ENCODE results near the gene AVPR2. TPM values are rescaled to one million over a fixed set of nuclear protein-coding genes. Genes with fewer than 3 reads are reported as not detected.

The AVPR2 gene
- total RNA-seq, 1 experiment from 2014 or later: 3.2 TPM

GRCh38 chrX:153955228-153955732 lies 50.8 kb downstream of the AVPR2 start:
- DNase-seq: no peak
- H3K4me2 ChIP-seq: no peak overlapping the region
- no peaks in the 10 kb centered on the region for H3K79me2 ChIP-seq (ENCODE audit: low read depth)
- no peaks in the 10 kb centered on the region for H3K27me3 ChIP-seq (ENCODE audit: insufficient read depth, low read depth)
- TF ChIP-seq, protein P1, sequence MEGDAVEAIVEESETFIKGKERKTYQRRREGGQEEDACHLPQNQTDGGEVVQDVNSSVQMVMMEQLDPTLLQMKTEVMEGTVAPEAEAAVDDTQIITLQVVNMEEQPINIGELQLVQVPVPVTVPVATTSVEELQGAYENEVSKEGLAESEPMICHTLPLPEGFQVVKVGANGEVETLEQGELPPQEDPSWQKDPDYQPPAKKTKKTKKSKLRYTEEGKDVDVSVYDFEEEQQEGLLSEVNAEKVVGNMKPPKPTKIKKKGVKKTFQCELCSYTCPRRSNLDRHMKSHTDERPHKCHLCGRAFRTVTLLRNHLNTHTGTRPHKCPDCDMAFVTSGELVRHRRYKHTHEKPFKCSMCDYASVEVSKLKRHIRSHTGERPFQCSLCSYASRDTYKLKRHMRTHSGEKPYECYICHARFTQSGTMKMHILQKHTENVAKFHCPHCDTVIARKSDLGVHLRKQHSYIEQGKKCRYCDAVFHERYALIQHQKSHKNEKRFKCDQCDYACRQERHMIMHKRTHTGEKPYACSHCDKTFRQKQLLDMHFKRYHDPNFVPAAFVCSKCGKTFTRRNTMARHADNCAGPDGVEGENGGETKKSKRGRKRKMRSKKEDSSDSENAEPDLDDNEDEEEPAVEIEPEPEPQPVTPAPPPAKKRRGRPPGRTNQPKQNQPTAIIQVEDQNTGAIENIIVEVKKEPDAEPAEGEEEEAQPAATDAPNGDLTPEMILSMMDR (conservative IDR thresholded peaks at IDR 0.05): no peak
- no peak for TF ChIP-seq EZH2 (IDR thresholded peaks at IDR 0.05; ENCODE audit: low read depth)
- no peaks in the 10 kb centered on the region for H3K36me3 ChIP-seq (ENCODE audit: low read depth)
- H3F3A ChIP-seq (ENCODE audit: insufficient read depth, low read depth): no peaks in the 10 kb centered on the region
- intact Hi-C loops (cut with micrococcal nuclease; ENCODE audit: unreplicated experiment): no loop called here
- no peaks in the 10 kb centered on the region for H3K4me1 ChIP-seq (replicated peaks; ENCODE audit: insufficient read depth)
- H3K4me3 ChIP-seq: no peak overlapping the region
- H4K20me1 ChIP-seq (ENCODE audit: insufficient read depth): peaks cover 9% of the 10 kb centered on the region; the same call in 1 of the 2 replicates
- ChIA-PET POLR2A (ENCODE audit: unreplicated experiment) (no interaction called here), CTCF (no interaction called here)
- H3K9me2 ChIP-seq (ENCODE audit: insufficient read depth): no peaks in the 10 kb centered on the region
- no TSS peak for BruUV-seq (replicated peaks)
- H2AFZ ChIP-seq: no peak overlapping the region
- no peaks in the 10 kb centered on the region for H3K9me3 ChIP-seq (ENCODE audit: insufficient read depth, low read depth)
- H3K27ac ChIP-seq: no peak overlapping the region

DNA sequence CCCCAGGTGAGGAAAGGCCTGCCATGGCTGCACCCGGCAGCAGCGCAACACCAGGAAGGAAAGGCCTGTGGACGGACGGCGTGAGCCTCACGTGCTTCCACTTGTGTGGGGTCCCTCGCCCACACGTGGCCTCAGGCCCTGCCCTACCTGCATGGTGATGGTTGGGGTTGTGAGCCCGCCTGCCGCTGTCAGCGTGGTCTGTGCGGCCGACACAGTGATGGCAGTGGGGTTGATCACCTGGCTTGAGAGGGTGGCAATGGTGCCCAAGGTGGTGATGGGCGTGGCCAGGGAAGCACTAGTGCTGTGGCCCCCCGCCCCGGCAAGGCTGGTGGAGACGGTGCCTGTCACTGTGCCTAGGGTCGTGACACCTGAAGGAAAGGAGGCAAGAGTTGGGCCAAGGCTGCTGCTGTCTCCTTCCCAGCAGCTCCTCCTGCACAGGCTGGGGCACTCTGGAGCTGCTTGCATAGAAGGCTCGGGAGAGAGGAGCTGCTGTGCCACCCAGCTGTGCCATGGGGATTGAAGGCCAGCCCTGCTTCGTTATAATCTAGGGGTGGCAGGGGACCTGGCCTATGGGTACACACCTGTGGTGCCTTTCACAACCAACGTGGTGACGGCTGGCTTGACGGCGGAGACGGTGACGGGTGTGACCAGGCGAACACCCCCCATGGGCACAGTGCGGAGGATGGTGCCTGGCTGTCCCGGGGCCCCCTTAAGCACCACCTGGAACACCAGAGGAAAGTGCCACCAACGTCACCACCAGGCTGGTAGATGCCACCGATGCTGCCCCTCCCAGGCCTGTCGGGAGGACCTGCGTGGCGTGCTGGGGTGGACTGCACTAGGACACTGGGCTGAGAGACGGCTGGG lies 51.8 kb downstream of the AVPR2 start:
- Histone ChIP-seq H3K9me2 (ENCODE audit: insufficient read depth) (no peaks in the 10 kb centered on the region), H3K4me3 (no peak overlapping the region), H3F3A (ENCODE audit: insufficient read depth, low read depth) (no peaks in the 10 kb centered on the region), H3K27ac (no peak overlapping the region), H3K4me1 (replicated peaks; ENCODE audit: insufficient read depth) (no peaks in the 10 kb centered on the region), H3K9me3 (ENCODE audit: insufficient read depth, low read depth) (no peaks in the 10 kb centered on the region), H3K79me2 (ENCODE audit: low read depth) (no peaks in the 10 kb centered on the region), H2AFZ (no peak overlapping the region), H3K4me2 (no peak overlapping the region), H4K20me1 (ENCODE audit: insufficient read depth) (peaks cover 9% of the 10 kb centered on the region; the same call in 1 of the 2 replicates), H3K27me3 (ENCODE audit: insufficient read depth, low read depth) (no peaks in the 10 kb centered on the region), H3K36me3 (ENCODE audit: low read depth) (no peaks in the 10 kb centered on the region)
- TF ChIP-seq, protein P1 (conservative IDR thresholded peaks at IDR 0.05): no peak
- TF ChIP-seq EZH2 (IDR thresholded peaks at IDR 0.05; ENCODE audit: low read depth): no peak
- ChIA-PET POLR2A (ENCODE audit: unreplicated experiment) (no interaction called here), CTCF (no interaction called here)
- no TSS peak for BruUV-seq (replicated peaks)
- no peak for DNase-seq
- intact Hi-C loops (cut with micrococcal nuclease; ENCODE audit: unreplicated experiment): no loop called here

Other genes starting within 250 kb of the AVPR2 start
- 1.0 and 4.4 TPM in 2 replicates for gene PNCK, start 230.9 kb upstream of the AVPR2 start, total RNA-seq (2021)
- gene SLC6A8, start 216.7 kb upstream of the AVPR2 start, total RNA-seq (2021): 37.6 and 40.5 TPM in 2 replicates
- 522 and 541 TPM in 2 replicates for gene BCAP31, start 180.3 kb upstream of the AVPR2 start, total RNA-seq (2021)
- 40.0 and 44.9 TPM in 2 replicates for gene ABCD1, start 179.8 kb upstream of the AVPR2 start, total RNA-seq (2021)
- gene PLXNB3, start 140.4 kb upstream of the AVPR2 start, total RNA-seq (2021): 39.4 and 41.4 TPM in 2 replicates
- 0.40 and 0.46 TPM in 2 replicates for gene SRPK3, start 123.6 kb upstream of the AVPR2 start, total RNA-seq (2021)
- gene IDH3G, start 110.3 kb upstream of the AVPR2 start, total RNA-seq (2021): 47.7 and 63.4 TPM in 2 replicates
- 223 and 310 TPM in 2 replicates for gene SSR4, start 110.0 kb upstream of the AVPR2 start, total RNA-seq (2021)
- gene PDZD4, start 74.1 kb upstream of the AVPR2 start, total RNA-seq (2021): 0.17 and 0.25 TPM in 2 replicates
- gene L1CAM, start 18.5 kb upstream of the AVPR2 start, total RNA-seq (2021): 68.8 and 79.0 TPM in 2 replicates
- gene ARHGAP4, start 21.6 kb downstream of the AVPR2 start, total RNA-seq (2021): 47.0 and 86.0 TPM in 2 replicates
- gene NAA10, start 30.4 kb downstream of the AVPR2 start, total RNA-seq (2021): 181 and 189 TPM in 2 replicates
- gene RENBP, start 40.0 kb downstream of the AVPR2 start, total RNA-seq (2021): 6.8 and 6.9 TPM in 2 replicates
- 67.1 and 79.9 TPM in 2 replicates for gene HCFC1, start 67.1 kb downstream of the AVPR2 start, total RNA-seq (2021)
- gene TMEM187, start 68.1 kb downstream of the AVPR2 start, total RNA-seq (2021): 20.1 and 30.8 TPM in 2 replicates
- gene IRAK1, start 115.2 kb downstream of the AVPR2 start, total RNA-seq (2021): 317 and 364 TPM in 2 replicates
- 85.6 and 90.1 TPM in 2 replicates for gene MECP2, start 193.0 kb downstream of the AVPR2 start, total RNA-seq (2021)
- gene OPN1LW, start 239.6 kb downstream of the AVPR2 start, total RNA-seq (2021): not detected in 2 replicates

All from PC-9 (cell line).